K562 (cell line): ENCODE results near the gene ECD. TPM values are rescaled to one million over a fixed set of nuclear protein-coding genes. Genes with fewer than 3 reads are reported as not detected.

ENCODE experiments used
- ATF6 ChIP-seq: sonication (generic); formaldehyde crosslinking; IDR thresholded peaks from 2 replicates; pipeline ENCODE4 v1.4.0; 2020; ENCODE audit warnings: mild to moderate bottlenecking, missing genetic modification reagents
- CHD1 ChIP-seq: fragments of 200-600 bp; sonication (generic); IDR thresholded peaks from one replicate; pipeline ENCODE4 v1.6.1; 2012; ENCODE audit warnings: mild to moderate bottlenecking, moderate library complexity, low read length, inconsistent platforms
- CREBBP ChIP-seq: IDR thresholded peaks from one replicate; pipeline ENCODE4 v1.6.1; 2012; ENCODE audit warnings: low read depth, mild to moderate bottlenecking, control low read depth, inconsistent platforms, low read length
- E2F4 ChIP-seq: sonication (generic); formaldehyde crosslinking; IDR thresholded peaks from 2 replicates; pipeline ENCODE4 v1.8.0; 2022; ENCODE audit warnings: mild to moderate bottlenecking, low read depth, missing genetic modification reagents
- GABPA ChIP-seq: fragments of 200-800 bp; sonication (Bioruptor generic); conservative IDR thresholded peaks from 2 replicates; pipeline ENCODE4 v1.6.1; 2016; ENCODE audit warnings: low read depth, missing genetic modification characterization, missing compliant biosample characterization
- IRF1 ChIP-seq: sonication (generic); formaldehyde crosslinking; IDR thresholded peaks from 2 replicates; pipeline ENCODE4 v1.8.0; 2022; ENCODE audit warnings: missing genetic modification reagents, mild to moderate bottlenecking, borderline replicate concordance
- JUND ChIP-seq, 2 experiments: IDR thresholded peaks; 2 replicates in 1 of 2; 3 replicates in 1 of 2; pipeline ENCODE4 v1.6.1; 2011; ENCODE audit warnings: borderline replicate concordance in 2 of 2, low read depth in 2 of 2, low read length in 2 of 2, improper control_type of control experiment in 1 of 2, missing biosample characterization in 1 of 2, missing genetic modification characterization in 1 of 2, missing genetic modification reagents in 1 of 2
- PYGO2 ChIP-seq: fragments of 450-650 bp; IDR thresholded peaks from 2 replicates; pipeline ENCODE4 v1.6.1; 2016; ENCODE audit warnings: mild to moderate bottlenecking, missing genetic modification characterization, moderate library complexity, missing compliant biosample characterization
- SETDB1 ChIP-seq: IDR thresholded peaks from one replicate; pipeline ENCODE4 v1.6.1; 2012; ENCODE audit warnings: low read length, control low read depth, inconsistent platforms
- SMAD4 ChIP-seq: fragments of 250-450 bp; sonication (Bioruptor Pico); conservative IDR thresholded peaks from 2 replicates; pipeline ENCODE4 v1.8.0; 2021; ENCODE audit warnings: inconsistent platforms, mild to moderate bottlenecking, moderate library complexity
- TAF9B ChIP-seq: fragments of 450-650 bp; IDR thresholded peaks from 2 replicates; pipeline ENCODE4 v1.6.1; 2018; ENCODE audit warnings: mild to moderate bottlenecking; ENCODE audit not compliant: partially characterized antibody
- ZBTB1 ChIP-seq: sonication (generic); formaldehyde crosslinking; IDR thresholded peaks from 2 replicates; pipeline ENCODE4 v1.8.1; 2023; ENCODE audit warnings: missing genetic modification reagents, low read depth, mild to moderate bottlenecking, borderline replicate concordance
- ZNF3 ChIP-seq: fragments of 250-450 bp; sonication (Bioruptor Pico); IDR thresholded peaks from 2 replicates; pipeline ENCODE4 v1.5.0; 2021; ENCODE audit warnings: mild to moderate bottlenecking, moderate library complexity
- polyA plus RNA-seq, 8 experiments: library from polyadenylated mRNA; depleted of rRNA in 4 of 8; stranded (reverse) in 5 of 8; unstranded in 3 of 8; fragments of >200 nt; fragmentation: Nextera tagmentation in 2 of 8; fragmentation: Illumina TruSeq in 1 of 8; extraction: Ambion mirVana in 2 of 8; extraction: Trizol in 1 of 8; gene quantifications; 2 replicates each; pipeline versions ENCODE4 v1.2.1 to v1.2.3, GENCODE V29; 2011 to 2014; ENCODE audit warnings: inconsistent platforms in 1 of 8, missing spikeins in 1 of 8
- total RNA-seq, 7 experiments: library from RNA; depleted of rRNA in 6 of 7; stranded (reverse); fragments of >200 nt in 6 of 7; fragmentation: Illumina TruSeq in 2 of 7; extraction: Trizol in 2 of 7; gene quantifications; 2 replicates each; pipeline versions ENCODE4 v1.2.1 to v1.2.3, GENCODE V29; 2011 to 2021; ENCODE audit warnings: low replicate concordance in 1 of 7

Gene ECD
- total and polyA plus RNA-seq, 9 of the 15 experiments (the other 6 are each of a cell fraction or from before 2014, with no cell fraction given): 33.5 to 79.9 (median 53.2) TPM

- TF ChIP-seq CREBBP: no peak
- TF ChIP-seq IRF1 (CRISPR knock-in tag): peak; percentile 63; the same call in 1 of the 2 replicates
- TF ChIP-seq E2F4: peak; percentile 66; the same call in 1 of the 2 replicates
- peak; percentile 68 for TF ChIP-seq JUND (IDR thresholded peaks at IDR 0.05; ENCODE audit: borderline replicate concordance, low read depth, low read length)
- TF ChIP-seq JUND (tag; IDR thresholded peaks at IDR 0.05; ENCODE audit: borderline replicate concordance, low read depth, low read length): no peak; the same call in 2 of the 3 replicates
- peak; percentile 91 for TF ChIP-seq CHD1
- peak; percentile 77 for TF ChIP-seq SMAD4 (CRISPR knock-in tag)
- no peak for TF ChIP-seq PYGO2 (tag)
- peak; percentile 68 for TF ChIP-seq ZBTB1 (CRISPR knock-in tag)
- TF ChIP-seq GABPA (tag): peak; percentile 1
- no peak for TF ChIP-seq ZNF3
- TF ChIP-seq TAF9B: peak; percentile 63
- peak; percentile 75; the same call in 1 of the 2 replicates for TF ChIP-seq ATF6 (CRISPR knock-in tag)
- TF ChIP-seq SETDB1: no peak
Measured at GRCh38 chr10:73096449-73097304, 71.1 kb downstream of the ECD start, which contains the start of gene P4HA1 (continued).
